Endothelial cell of umbilical vein (primary cell): ENCODE data around the gene BIRC6. TPM values are rescaled to one million over a fixed set of nuclear protein-coding genes. Genes with fewer than 3 reads are reported as not detected.

Experiments used
- BruUV-seq: library from RNA; stranded (reverse); fragments of 400-500 nt; replicated peaks from 2 replicates; lab custom pipeline; 2021; lab: Mats Ljungman, UMichigan
- CTCF ChIA-PET: fragments of 300-600, 350-600 bp; sonication (Branson Sonifier 250); formaldehyde crosslinking; loops from one replicate; lab custom pipeline; 2021; ENCODE audit warnings: antibody characterized with exemption, inconsistent platforms; lab: Charles Lee
- POLR2A ChIA-PET: fragments of 300-600, 350-600 bp; sonication (Branson Sonifier 250); formaldehyde crosslinking; loops from one replicate; lab custom pipeline; 2021; ENCODE audit warnings: antibody characterized with exemption, inconsistent platforms; lab: Charles Lee
- DNase-seq: peaks from one replicate; pipeline ENCODE4 v3.0.0-alpha.2; 2011; ENCODE audit warnings: low read depth, low spot score
- FAIRE-seq: peaks from 2 replicates; lab custom pipeline; 2011; peaks lifted over from hg19 to GRCh38; lab: Jason Lieb, UNC
- H2AFZ ChIP-seq: 2 replicates; pipeline ENCODE4 v1.6.0; 2012; ENCODE audit warnings: low read depth, low read length, control low read depth, inconsistent platforms
- H3K27ac ChIP-seq: 2 replicates; pipeline ENCODE4 v1.5.1; 2011; ENCODE audit warnings: low read depth, mild to moderate bottlenecking, control low read depth, low read length, moderate library complexity; ENCODE audit not compliant: insufficient read depth
- H3K27me3 ChIP-seq, 2 experiments: 2 replicates each; pipeline versions ENCODE4 v1.6.0 to v1.6.1; 2011; ENCODE audit warnings: low read length in 2 of 2, mixed read lengths in 1 of 2; ENCODE audit not compliant: control insufficient read depth in 2 of 2, insufficient read depth in 2 of 2
- H3K36me3 ChIP-seq, 2 experiments: 2 replicates in 1 of 2; 3 replicates in 1 of 2; pipeline ENCODE4 v1.5.1; 2011; ENCODE audit warnings: low read length in 2 of 2, mild to moderate bottlenecking in 1 of 2, moderate library complexity in 1 of 2; ENCODE audit not compliant: control insufficient read depth in 2 of 2, insufficient read depth in 2 of 2; ENCODE audit errors: extremely low read depth in 1 of 2
- H3K4me1 ChIP-seq: 3 replicates; pipeline ENCODE4 v1.5.1; 2011; ENCODE audit warnings: mild to moderate bottlenecking, low read length; ENCODE audit not compliant: control insufficient read depth, insufficient read depth; ENCODE audit errors: extremely low read depth
- H3K4me2 ChIP-seq: 2 replicates; pipeline ENCODE4 v1.6.1; 2011; ENCODE audit warnings: low read length, control low read depth, mixed read lengths; ENCODE audit not compliant: insufficient read depth
- H3K4me3 ChIP-seq, 3 experiments: fragments of 200-600 bp in 1 of 3; sonication (generic), shearing (Covaris generic) in 1 of 3; replicated peaks in 1 of 3; 2 replicates each; pipeline ENCODE4 v1.5.1; 2011 to 2016; ENCODE audit warnings: control low read depth in 3 of 3, low read length in 3 of 3, mild to moderate bottlenecking in 2 of 3, inconsistent platforms in 1 of 3, low read depth in 1 of 3, moderate library complexity in 1 of 3; ENCODE audit not compliant: insufficient read depth in 1 of 3
- H3K79me2 ChIP-seq: 2 replicates; pipeline ENCODE4 v1.6.0; 2012; ENCODE audit warnings: low read length, inconsistent platforms; ENCODE audit not compliant: control insufficient read depth, insufficient read depth
- H3K9ac ChIP-seq: replicated peaks from 2 replicates; pipeline ENCODE3; 2011; ENCODE audit warnings: low read length, control low read depth; ENCODE audit not compliant: insufficient read depth; ENCODE audit errors: extremely low read depth
- H3K9me1 ChIP-seq: replicated peaks from 3 replicates; pipeline ENCODE4 v1.6.0; 2011; ENCODE audit warnings: mild to moderate bottlenecking, low read length; ENCODE audit not compliant: control insufficient read depth, insufficient read depth; ENCODE audit errors: extremely low read depth
- H3K9me3 ChIP-seq: replicated peaks from 2 replicates; pipeline ENCODE4 v1.5.1; 2012; ENCODE audit warnings: low read length, inconsistent platforms; ENCODE audit not compliant: control insufficient read depth, insufficient read depth
- H4K20me1 ChIP-seq: replicated peaks from 2 replicates; pipeline ENCODE3; 2011; ENCODE audit warnings: mild to moderate bottlenecking, low read length; ENCODE audit not compliant: control insufficient read depth, insufficient read depth; ENCODE audit errors: extremely low read depth
- CTCF ChIP-seq, 2 donors: IDR thresholded peaks; 1 replicate in 1 of 2; 2 replicates in 1 of 2; pipeline ENCODE4 v1.5.1; 2011; ENCODE audit warnings: low read length in 2 of 2, mild to moderate bottlenecking in 2 of 2, moderate library complexity in 2 of 2, control low read depth in 1 of 2, inconsistent platforms in 1 of 2, low read depth in 1 of 2; ENCODE audit not compliant: insufficient read depth in 1 of 2; ENCODE audit errors: extremely low read depth in 1 of 2
- EZH2 ChIP-seq: IDR thresholded peaks from 2 replicates; pipeline ENCODE4 v1.6.1; 2012; ENCODE audit warnings: borderline replicate concordance, low read depth, mild to moderate bottlenecking, moderate library complexity, low read length, inconsistent platforms; ENCODE audit not compliant: severe bottlenecking
- FOS ChIP-seq: IDR thresholded peaks from 2 replicates; pipeline ENCODE4 v1.6.1; 2011; ENCODE audit warnings: mild to moderate bottlenecking, low read length, moderate library complexity, borderline replicate concordance; ENCODE audit not compliant: insufficient read depth
- GATA2 ChIP-seq: IDR thresholded peaks from 2 replicates; pipeline ENCODE4 v1.7.0; 2011; ENCODE audit warnings: low read depth, mild to moderate bottlenecking, moderate library complexity, mixed read lengths, low read length; ENCODE audit not compliant: insufficient read length, insufficient read depth
- JUN ChIP-seq: IDR thresholded peaks from 2 replicates; pipeline ENCODE4 v1.6.1; 2011; ENCODE audit warnings: borderline replicate concordance, low read depth; ENCODE audit not compliant: insufficient read length, insufficient read depth
- MAX ChIP-seq: IDR thresholded peaks from 2 replicates; pipeline ENCODE4 v1.6.1; 2011; ENCODE audit not compliant: insufficient read depth, insufficient read length
- MYC ChIP-seq: IDR thresholded peaks from one replicate; pipeline ENCODE4 v1.6.1; 2011; ENCODE audit warnings: mild to moderate bottlenecking, low read depth, low read length
- POLR2A ChIP-seq: IDR thresholded peaks from 2 replicates; pipeline ENCODE4 v1.6.1; 2012; ENCODE audit warnings: low read depth, mild to moderate bottlenecking, control low read depth, low read length
- POLR2AphosphoS5 ChIP-seq: IDR thresholded peaks from 2 replicates; pipeline ENCODE4 v1.6.1; 2012; ENCODE audit warnings: low read depth, mild to moderate bottlenecking, control low read depth, low read length, moderate library complexity; ENCODE audit not compliant: insufficient read depth
- dilution Hi-C: fragments of 300-500 bp; cut with MboI; formaldehyde crosslinking; loops from one replicate; pipeline ENCODE4 v1.15.0; 2019; ENCODE audit warnings: low sequenced_read_pairs; ENCODE audit not compliant: extremely low pct_ligation_motif_present
- intact Hi-C: fragments of 100-400 bp; cut with micrococcal nuclease; formaldehyde crosslinking; loops from one replicate; pipeline ENCODE4 v1.10.0; 2022
- polyA plus RNA-seq, 4 experiments: library from polyadenylated mRNA; depleted of rRNA in 3 of 4; stranded (reverse) in 3 of 4; unstranded in 1 of 4; fragments of >200 nt; gene quantifications; 2 replicates each; pipeline versions ENCODE4 v1.2.1 to v1.2.3, GENCODE V29; 2011 to 2012; ENCODE audit warnings: missing spikeins in 1 of 4
- total RNA-seq: library from RNA; stranded (reverse); gene quantifications from 2 replicates; pipeline ENCODE4 v1.2.3, GENCODE V29; 2021

Gene BIRC6
- total and polyA plus RNA-seq, 2 donors (not counting 3 experiments of a cell fraction or from before 2014, with no cell fraction given): 34.2 to 83.1 TPM

GRCh38 chr2:32416519-32416918 lies 59.7 kb downstream of the BIRC6 start:
- POLR2A ChIA-PET: no interaction called here
- peaks cover 48% of the 10 kb centered on the region for H3K79me2 ChIP-seq
- H3K27ac ChIP-seq: no peak overlapping the region
- DNase-seq (no peak), FAIRE-seq (no peak)
- no peak overlapping the region for H3K4me3 ChIP-seq
- intact Hi-C loops: no loop called here
- peaks cover under 1% of the 10 kb centered on the region for H4K20me1 ChIP-seq
- H3K27me3 ChIP-seq: no peaks in the 10 kb centered on the region
- CTCF ChIA-PET: no interaction called here
- dilution Hi-C loops: no loop called here
- H3K9me1 ChIP-seq: no peaks in the 10 kb centered on the region
- H3K4me2 ChIP-seq: no peak overlapping the region
- H3K9ac ChIP-seq: no peak overlapping the region
- BruUV-seq: no TSS peak
- peaks cover 3 to 16% of the 10 kb centered on the region in 2 experiments for H3K36me3 ChIP-seq
- peaks cover 6% of the 10 kb centered on the region for H3K4me1 ChIP-seq
- H3K9me3 ChIP-seq: no peaks in the 10 kb centered on the region
- TF ChIP-seq JUN (no peak), POLR2A (no peak), EZH2 (no peak), MYC (no peak), FOS (no peak), MAX (no peak), GATA2 (no peak), POLR2AphosphoS5 (no peak), CTCF (IDR thresholded peaks at IDR 0.05; ENCODE audit: extremely low read depth in 1 of 2, insufficient read depth in 1 of 2, low read depth in 1 of 2, low read length in 2 of 2) (no peak)
- no peak overlapping the region for H2AFZ ChIP-seq
